Thyroid gland (tissue), 4 donors: ENCODE measurements around the gene WNT4. TPM values are rescaled to one million over a fixed set of nuclear protein-coding genes. Genes with fewer than 3 reads are reported as not detected.
A peak's percentile ranks its signal among the peaks of the same experiment; 100 is the strongest.

Experiments
- DNase-seq, 2 donors: peaks; one replicate each; pipeline ENCODE4 v3.0.0-alpha.2; 2019
- H3K27ac ChIP-seq, 3 donors: fragments of 200-600 bp; sonication (generic); 1 replicate in 2 of 3; 2 replicates in 1 of 3; pipeline ENCODE4 v1.5.1; 2016 to 2019; ENCODE audit warnings: mild to moderate bottlenecking in 1 of 3, moderate library complexity in 1 of 3
- H3K27me3 ChIP-seq: fragments of 200-600 bp; sonication (generic); one replicate; pipeline ENCODE4 v1.5.1; 2019
- H3K36me3 ChIP-seq, 2 donors: fragments of 200-600 bp; sonication (generic); one replicate each; pipeline ENCODE4 v1.5.1; 2016 to 2019
- H3K4me1 ChIP-seq, 2 donors: fragments of 200-600 bp; sonication (generic); one replicate each; pipeline ENCODE4 v1.5.1; 2017 to 2019
- H3K4me3 ChIP-seq, 3 donors: fragments of 200-600 bp; sonication (generic); replicated peaks in 1 of 3; 1 replicate in 2 of 3; 2 replicates in 1 of 3; pipeline ENCODE4 v1.5.1; 2016; ENCODE audit warnings: mild to moderate bottlenecking in 1 of 3
- H3K9me3 ChIP-seq: fragments of 200-600 bp; sonication (generic); one replicate; pipeline ENCODE4 v1.5.1; 2017
- CTCF ChIP-seq, 6 experiments: fragments of 200-600 bp in 3 of 6; fragments of 450-650 bp in 3 of 6; sonication (generic) in 3 of 6; IDR thresholded peaks; one replicate each; pipeline ENCODE4 v1.5.1; 2016 to 2019; ENCODE audit warnings: antibody characterized with exemption in 6 of 6, mild to moderate bottlenecking in 2 of 6, inconsistent platforms in 1 of 6, moderate library complexity in 1 of 6
- POLR2A ChIP-seq, 2 donors: fragments of 450-650 bp; IDR thresholded peaks; one replicate each; pipeline ENCODE4 v1.6.1; 2017; ENCODE audit warnings: antibody characterized with exemption in 2 of 2, mild to moderate bottlenecking in 2 of 2, moderate library complexity in 1 of 2
- WGBS, 2 donors: methylation state at CpG; one replicate each; pipeline ENCODE4 v1.1.5; 2017; 5-methylcytosine and 5-hydroxymethylcytosine counted together
- intact Hi-C: fragments of 100-400 bp; cut with DNase I; formaldehyde crosslinking; loops from one replicate; pipeline ENCODE4 v1.15.1; 2023
- total RNA-seq, 4 donors: library from RNA; depleted of rRNA; stranded (reverse); fragments of >200 nt; gene quantifications; one replicate each; pipeline ENCODE4 v1.2.3, GENCODE V29; 2016

WNT4 gene
- total RNA-seq, 4 donors from 2014 or later, result 0.29 to 3.0 (median 0.43) TPM

GRCh38 chr1:22132517-22133235, 10.2 kb downstream of the WNT4 start:
- Histone ChIP-seq H3K4me1 (peaks cover 23 to 28% of the 10 kb centered on the region in 2 donors), H3K27ac (peak overlapping the region in 1 of 3 donors; percentile 47), H3K27me3 (no peaks in the 10 kb centered on the region), H3K36me3 (no peaks in the 10 kb centered on the region), H3K4me3 (no peak overlapping the region), H3K9me3 (no peaks in the 10 kb centered on the region)
- peak in 1 of 2 donors; percentile 20 for DNase-seq
- intact Hi-C loops, result loop anchor here (2.0 to 10.0 kb wide), 2 partner anchors 284 to 512 kb away; partner anchors contain the start of gene C1QC
- no peak for TF ChIP-seq POLR2A (IDR thresholded peaks at IDR 0.05)
- no peak for TF ChIP-seq CTCF (IDR thresholded peaks at IDR 0.05)
- 64 to 72% methylated on average over 11 to 13 of the region's 15 CpGs for WGBS, 2 donors

- no peaks in the 10 kb centered on the region for H3K36me3 ChIP-seq
- peaks cover 23 to 33% of the 10 kb centered on the region in 2 donors for H3K4me1 ChIP-seq
- no peaks in the 10 kb centered on the region for H3K9me3 ChIP-seq
- peak; percentile 65 to 66 for DNase-seq
- H3K4me3 ChIP-seq, result no peak overlapping the region
- intact Hi-C loops, result loop anchor here (2.0 to 10.0 kb wide), 2 partner anchors 285 to 513 kb away; partner anchors contain the start of gene C1QC
- 27 to 44% methylated on average over 2 to 5 of the region's 10 CpGs for WGBS, 2 donors
- H3K27ac ChIP-seq, result no peak overlapping the region
- TF ChIP-seq POLR2A (IDR thresholded peaks at IDR 0.05) (no peak), CTCF (IDR thresholded peaks at IDR 0.05) (peak; percentile 59 to 88 (median 80))
- no peaks in the 10 kb centered on the region for H3K27me3 ChIP-seq
These were observed 10.9 kb downstream of the WNT4 start for GRCh38 chr1:22131875-22132486.

GRCh38 chr1:22131062-22131461, 11.8 kb downstream of the WNT4 start:
- TF ChIP-seq CTCF (IDR thresholded peaks at IDR 0.05) (no peak), POLR2A (IDR thresholded peaks at IDR 0.05) (no peak)
- WGBS, 2 donors, result 93 to 98% methylated on average over 4 of the region's 4 CpGs

GRCh38 chr1:22129501-22130117, 13.3 kb downstream of the WNT4 start:
- no peak overlapping the region for H3K4me3 ChIP-seq
- DNase-seq, result no peak
- peaks cover 23 to 33% of the 10 kb centered on the region in 2 donors for H3K4me1 ChIP-seq
- 94 to 96% methylated on average over 22 to 29 of the region's 29 CpGs for WGBS, 2 donors
- no peak overlapping the region for H3K27ac ChIP-seq
- TF ChIP-seq POLR2A (IDR thresholded peaks at IDR 0.05) (no peak), CTCF (IDR thresholded peaks at IDR 0.05) (no peak)
- H3K9me3 ChIP-seq, result no peaks in the 10 kb centered on the region
- intact Hi-C loops, result loop anchor here (10.0 kb wide), 1 partner anchor 515 kb away; the partner anchor contains the start of gene C1QC
- H3K36me3 ChIP-seq, result no peaks in the 10 kb centered on the region
- H3K27me3 ChIP-seq, result no peaks in the 10 kb centered on the region

More at GRCh38 chr1:22131062-22131461, 11.8 kb downstream of the WNT4 start:
- H3K27me3 ChIP-seq, result no peaks in the 10 kb centered on the region
- H3K4me1 ChIP-seq, result peaks cover 23 to 33% of the 10 kb centered on the region in 2 donors
- no peaks in the 10 kb centered on the region for H3K36me3 ChIP-seq
- intact Hi-C loops, result loop anchor here (10.0 kb wide), 1 partner anchor 514 kb away; the partner anchor contains the start of gene C1QC
- no peak overlapping the region for H3K4me3 ChIP-seq
- no peaks in the 10 kb centered on the region for H3K9me3 ChIP-seq
- DNase-seq, result no peak
- H3K27ac ChIP-seq, result no peak overlapping the region
